Keratinocyte (primary cell): ENCODE data around the gene CUTA. TPM values are rescaled to one million over a fixed set of nuclear protein-coding genes. Genes with fewer than 3 reads are reported as not detected.

Source experiments
- DNase-seq: peaks from one replicate; pipeline ENCODE4 v3.0.0-alpha.2; 2011; ENCODE audit warnings: low read depth, missing footprints, low spot score
- FAIRE-seq: peaks from 2 replicates; lab custom pipeline; 2011; peaks lifted over from hg19 to GRCh38; lab: Jason Lieb, UNC
- H2AFZ ChIP-seq: 2 replicates; pipeline ENCODE4 v1.6.0; 2012; ENCODE audit warnings: low read length, control low read depth, inconsistent platforms; ENCODE audit not compliant: control insufficient read depth
- H3K27ac ChIP-seq: 2 replicates; pipeline ENCODE4 v1.5.1; 2011; ENCODE audit warnings: low read length; ENCODE audit not compliant: control insufficient read depth, insufficient read depth
- H3K27me3 ChIP-seq: 3 replicates; pipeline ENCODE4 v1.6.0; 2011; ENCODE audit warnings: low read length; ENCODE audit not compliant: control insufficient read depth, insufficient read depth; ENCODE audit errors: extremely low read depth
- H3K36me3 ChIP-seq, 2 experiments: 2 replicates in 1 of 2; 3 replicates in 1 of 2; pipeline ENCODE4 v1.5.1; 2011; ENCODE audit warnings: low read length in 2 of 2, mild to moderate bottlenecking in 1 of 2; ENCODE audit not compliant: control insufficient read depth in 2 of 2, insufficient read depth in 2 of 2; ENCODE audit errors: extremely low read depth in 1 of 2
- H3K4me1 ChIP-seq: 3 replicates; pipeline ENCODE4 v1.5.1; 2011; ENCODE audit warnings: low read length; ENCODE audit not compliant: control insufficient read depth, insufficient read depth; ENCODE audit errors: extremely low read depth
- H3K4me2 ChIP-seq: 3 replicates; pipeline ENCODE4 v1.6.0; 2011; ENCODE audit warnings: low read depth, low read length; ENCODE audit not compliant: control insufficient read depth, insufficient read depth; ENCODE audit errors: extremely low read depth
- H3K4me3 ChIP-seq, 3 experiments: fragments of 200-600 bp in 1 of 3; sonication (generic) in 1 of 3; 2 replicates in 2 of 3; 3 replicates in 1 of 3; pipeline ENCODE4 v1.5.1; 2011 to 2016; ENCODE audit warnings: low read length in 3 of 3, mild to moderate bottlenecking in 3 of 3, control low read depth in 2 of 3, inconsistent platforms in 1 of 3, low read depth in 1 of 3, mixed read lengths in 1 of 3, mixed run types in 1 of 3, moderate library complexity in 1 of 3; ENCODE audit not compliant: control insufficient read depth in 2 of 3, insufficient read depth in 2 of 3; ENCODE audit errors: extremely low read depth in 1 of 3
- H3K79me2 ChIP-seq: 2 replicates; pipeline ENCODE4 v1.6.0; 2012; ENCODE audit warnings: low read length; ENCODE audit not compliant: control insufficient read depth, insufficient read depth
- H3K9ac ChIP-seq: 3 replicates; pipeline ENCODE4 v1.6.0; 2011; ENCODE audit warnings: low read length; ENCODE audit not compliant: control insufficient read depth, insufficient read depth; ENCODE audit errors: extremely low read depth
- H3K9me1 ChIP-seq: 3 replicates; pipeline ENCODE4 v1.6.0; 2011; ENCODE audit warnings: low read length; ENCODE audit not compliant: control insufficient read depth, insufficient read depth; ENCODE audit errors: extremely low read depth
- H3K9me3 ChIP-seq: 2 replicates; pipeline ENCODE4 v1.5.1; 2012; ENCODE audit warnings: low read depth, low read length; ENCODE audit not compliant: control insufficient read depth
- H4K20me1 ChIP-seq: 3 replicates; pipeline ENCODE4 v1.6.0; 2011; ENCODE audit warnings: low read length; ENCODE audit not compliant: control insufficient read depth, insufficient read depth; ENCODE audit errors: extremely low read depth
- CTCF ChIP-seq, 3 experiments: IDR thresholded peaks in 1 of 3; conservative IDR thresholded peaks in 1 of 3; optimal IDR thresholded peaks in 1 of 3; 2 replicates in 2 of 3; 3 replicates in 1 of 3; pipeline versions ENCODE3 to v1.5.1; 2011; ENCODE audit warnings: low read length in 3 of 3, mild to moderate bottlenecking in 3 of 3, moderate library complexity in 2 of 3, control low read depth in 1 of 3, inconsistent platforms in 1 of 3; ENCODE audit not compliant: insufficient read depth in 2 of 3; ENCODE audit errors: extremely low read depth in 1 of 3
- EZH2 ChIP-seq: IDR thresholded peaks from one replicate; pipeline ENCODE4 v1.6.1; 2012; ENCODE audit warnings: inconsistent platforms, mild to moderate bottlenecking, low read length, moderate library complexity
- dilution Hi-C: fragments of 300-500 bp; cut with MboI; formaldehyde crosslinking; loops from one replicate; pipeline ENCODE4 v1.7.0; 2020; ENCODE audit warnings: low sequenced_read_pairs; ENCODE audit not compliant: extremely low pct_ligation_motif_present
- polyA plus RNA-seq, 5 experiments: library from polyadenylated mRNA; depleted of rRNA in 3 of 5; stranded (reverse) in 3 of 5; stranded (forward) in 1 of 5; unstranded in 1 of 5; fragments of >200 nt; gene quantifications; 1 replicate in 1 of 5; 2 replicates in 3 of 5; 3 replicates in 1 of 5; pipeline versions ENCODE4 v1.2.1 to v1.2.3, GENCODE V29; 2011 to 2012; ENCODE audit warnings: missing spikeins in 2 of 5, low read depth in 1 of 5, low replicate concordance in 1 of 5

The CUTA gene
- polyA plus RNA-seq, 1 donor (not counting 4 experiments of a cell fraction or from before 2014, with no cell fraction given): 178 TPM

- TF ChIP-seq CTCF (optimal IDR thresholded peaks at IDR 0.05 in 1 of 3, IDR thresholded peaks at IDR 0.05 in 1 of 3, conservative IDR thresholded peaks at IDR 0.05 in 1 of 3; ENCODE audit: extremely low read depth in 1 of 3, insufficient read depth in 2 of 3, low read length in 3 of 3) (no peak), EZH2 (no peak)
- dilution Hi-C loops: no loop called here
- Histone ChIP-seq H3K9ac (peak overlapping the region; percentile 41), H3K27ac (peak overlapping the region; percentile 93), H3K9me1 (no peaks in the 10 kb centered on the region), H3K36me3 (peaks cover 24 to 41% of the 10 kb centered on the region in 2 experiments), H3K4me3 (peak overlapping the region in 1 of 3 experiments; percentile 96), H3K79me2 (peaks cover 24% of the 10 kb centered on the region), H3K27me3 (no peaks in the 10 kb centered on the region), H4K20me1 (peaks cover 5% of the 10 kb centered on the region), H3K9me3 (no peaks in the 10 kb centered on the region), H2AFZ (no peak overlapping the region), H3K4me2 (peak overlapping the region; percentile 92), H3K4me1 (peaks cover 30% of the 10 kb centered on the region)
- DNase-seq (no peak), FAIRE-seq (no peak)
These were observed 2.1 kb downstream of the CUTA start for GRCh38 chr6:33415831-33416230.

GRCh38 chr6:33414592-33415271 is 3.2 kb downstream of the CUTA start:
- Histone ChIP-seq H3K4me2 (no peak overlapping the region), H3K27ac (no peak overlapping the region), H3K9me3 (no peaks in the 10 kb centered on the region), H3K4me3 (no peak overlapping the region), H4K20me1 (peaks cover 5% of the 10 kb centered on the region), H3K9ac (no peak overlapping the region), H3K36me3 (peaks cover 24 to 41% of the 10 kb centered on the region in 2 experiments), H3K79me2 (peaks cover 24% of the 10 kb centered on the region), H3K4me1 (peaks cover 34% of the 10 kb centered on the region), H3K27me3 (no peaks in the 10 kb centered on the region), H3K9me1 (no peaks in the 10 kb centered on the region), H2AFZ (no peak overlapping the region)
- DNase-seq (no peak), FAIRE-seq (no peak)
- dilution Hi-C loops: no loop called here
- TF ChIP-seq CTCF (optimal IDR thresholded peaks at IDR 0.05 in 1 of 3, IDR thresholded peaks at IDR 0.05 in 1 of 3, conservative IDR thresholded peaks at IDR 0.05 in 1 of 3; ENCODE audit: extremely low read depth in 1 of 3, insufficient read depth in 2 of 3, low read length in 3 of 3): peak in 2 of 3 experiments; percentile 27 to 28
- no peak for TF ChIP-seq EZH2
